ENCODE data around the gene AKAP10. TPM values are rescaled to one million over a fixed set of nuclear protein-coding genes. Genes with fewer than 3 reads are reported as not detected.
"Not testable (repeated sequence)": the region's sequence is repeated elsewhere in the genome, so short reads cannot be mapped to it uniquely, and the experiment has no call there.

AKAP10 gene
- total RNA-seq, 2 donors from 2014 or later, result 27.5 to 30.3 TPM

DNA sequence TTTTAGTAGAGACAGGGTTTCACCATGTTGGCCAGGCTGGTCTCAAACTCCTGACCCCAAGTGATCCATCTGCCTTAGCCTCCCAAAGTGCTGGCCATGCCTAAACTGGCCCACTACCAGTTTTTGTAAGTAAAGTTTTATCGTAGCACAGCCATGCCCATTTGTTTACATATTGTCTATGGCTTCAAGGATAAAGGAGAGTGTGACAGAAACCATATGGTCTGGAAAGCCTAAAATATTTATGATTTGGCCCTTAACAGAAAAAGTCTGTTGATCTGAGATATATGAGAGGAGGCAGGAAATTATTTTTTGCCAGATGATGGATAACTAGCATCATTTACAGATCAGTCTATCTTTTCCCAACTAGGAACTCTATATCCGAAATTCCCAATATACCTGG lies 4.5 kb downstream of the AKAP10 start:
- H3K9me3 ChIP-seq, result no peaks in the 10 kb centered on the region
- H3K4me3 ChIP-seq, result no peak overlapping the region
- intact Hi-C loops (cut with DNase I), result no loop called here
- H3K9ac ChIP-seq (ENCODE audit: low read depth in 2 of 2, low read length in 2 of 2), result no peak overlapping the region
- H3K36me3 ChIP-seq, result no peaks in the 10 kb centered on the region
- H3K27me3 ChIP-seq, result no peaks in the 10 kb centered on the region
- DNase-seq, result no peak
- TF ChIP-seq, protein P1, sequence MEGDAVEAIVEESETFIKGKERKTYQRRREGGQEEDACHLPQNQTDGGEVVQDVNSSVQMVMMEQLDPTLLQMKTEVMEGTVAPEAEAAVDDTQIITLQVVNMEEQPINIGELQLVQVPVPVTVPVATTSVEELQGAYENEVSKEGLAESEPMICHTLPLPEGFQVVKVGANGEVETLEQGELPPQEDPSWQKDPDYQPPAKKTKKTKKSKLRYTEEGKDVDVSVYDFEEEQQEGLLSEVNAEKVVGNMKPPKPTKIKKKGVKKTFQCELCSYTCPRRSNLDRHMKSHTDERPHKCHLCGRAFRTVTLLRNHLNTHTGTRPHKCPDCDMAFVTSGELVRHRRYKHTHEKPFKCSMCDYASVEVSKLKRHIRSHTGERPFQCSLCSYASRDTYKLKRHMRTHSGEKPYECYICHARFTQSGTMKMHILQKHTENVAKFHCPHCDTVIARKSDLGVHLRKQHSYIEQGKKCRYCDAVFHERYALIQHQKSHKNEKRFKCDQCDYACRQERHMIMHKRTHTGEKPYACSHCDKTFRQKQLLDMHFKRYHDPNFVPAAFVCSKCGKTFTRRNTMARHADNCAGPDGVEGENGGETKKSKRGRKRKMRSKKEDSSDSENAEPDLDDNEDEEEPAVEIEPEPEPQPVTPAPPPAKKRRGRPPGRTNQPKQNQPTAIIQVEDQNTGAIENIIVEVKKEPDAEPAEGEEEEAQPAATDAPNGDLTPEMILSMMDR (IDR thresholded peaks at IDR 0.05), result no peak
- peaks cover 4% of the 10 kb centered on the region for H3K4me1 ChIP-seq
- H3K27ac ChIP-seq, result no peak overlapping the region

- H3K4me1 ChIP-seq; H3K4me3 ChIP-seq; DNase-seq; H3K27me3 ChIP-seq; H3K36me3 ChIP-seq; H3K9me3 ChIP-seq; intact Hi-C loops (cut with DNase I); H3K27ac ChIP-seq; H3K9ac ChIP-seq (ENCODE audit: low read depth in 2 of 2, low read length in 2 of 2): not testable (repeated sequence)
These were observed 14.7 kb downstream of the AKAP10 start for GRCh38 chr17:19962954-19963353.

DNA sequence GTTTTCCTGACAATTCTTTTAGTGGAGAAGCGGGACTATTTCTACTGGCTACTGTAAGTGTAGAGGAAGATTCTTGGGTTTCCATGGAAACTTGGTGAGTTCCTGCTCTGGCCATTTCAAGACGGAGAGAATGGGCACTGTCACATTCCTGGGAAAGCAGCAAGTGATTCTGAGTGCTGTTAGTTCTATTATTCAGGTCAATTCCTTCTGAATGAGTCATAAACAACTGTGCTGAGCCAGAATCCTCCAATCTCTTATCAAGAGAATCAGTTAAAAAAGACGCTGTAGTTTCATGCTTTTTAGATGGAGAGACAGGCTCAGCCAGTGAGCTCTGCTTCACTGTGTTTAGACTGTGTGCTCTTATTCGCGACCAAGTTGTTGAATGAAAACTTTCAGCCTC lies 19.6 kb downstream of the AKAP10 start:
- Histone ChIP-seq H3K27me3 (no peaks in the 10 kb centered on the region), H3K27ac (no peak overlapping the region), H3K4me3 (no peak overlapping the region), H3K9ac (ENCODE audit: low read depth in 2 of 2, low read length in 2 of 2) (no peak overlapping the region), H3K36me3 (peaks cover 5% of the 10 kb centered on the region), H3K9me3 (no peaks in the 10 kb centered on the region), H3K4me1 (no peaks in the 10 kb centered on the region)
- DNase-seq, result no peak
- TF ChIP-seq, protein P1 (IDR thresholded peaks at IDR 0.05), result no peak
- intact Hi-C loops (cut with DNase I), result no loop called here

- TF ChIP-seq, protein P1 (IDR thresholded peaks at IDR 0.05), result no peak
- DNase-seq, result no peak
- H3K9me3 ChIP-seq, result no peaks in the 10 kb centered on the region
- no peak overlapping the region for H3K4me3 ChIP-seq
- no peaks in the 10 kb centered on the region for H3K4me1 ChIP-seq
- intact Hi-C loops (cut with DNase I), result no loop called here
- H3K27ac ChIP-seq, result no peak overlapping the region
- H3K36me3 ChIP-seq, result peaks cover 3% of the 10 kb centered on the region
- no peaks in the 10 kb centered on the region for H3K27me3 ChIP-seq
- H3K9ac ChIP-seq (ENCODE audit: low read depth in 2 of 2, low read length in 2 of 2), result no peak overlapping the region
These were observed 22.5 kb downstream of the AKAP10 start for GRCh38 chr17:19955099-19955498.

DNA sequence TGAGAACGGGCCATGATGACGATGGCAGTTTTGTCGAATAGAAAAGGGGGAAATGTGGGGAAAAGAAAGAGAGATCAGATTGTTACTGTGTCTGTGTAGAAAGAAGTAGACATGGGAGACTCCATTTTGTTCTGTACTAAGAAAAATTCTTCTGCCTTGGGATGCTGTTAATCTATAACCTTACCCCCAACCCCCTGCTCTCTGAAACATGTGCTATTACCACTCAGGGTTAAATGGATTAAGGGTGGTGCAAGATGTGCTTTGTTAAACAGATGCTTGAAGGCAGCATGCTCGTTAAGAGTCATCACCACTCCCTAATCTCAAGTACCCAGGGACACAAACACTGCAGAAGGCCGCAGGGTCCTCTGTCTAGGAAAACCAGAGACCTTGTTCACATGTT lies 26.2 kb downstream of the AKAP10 start:
- H3K36me3 ChIP-seq; H3K9me3 ChIP-seq; intact Hi-C loops (cut with DNase I); H3K9ac ChIP-seq (ENCODE audit: low read depth in 2 of 2, low read length in 2 of 2); H3K4me1 ChIP-seq; DNase-seq; H3K27ac ChIP-seq; H3K27me3 ChIP-seq; H3K4me3 ChIP-seq: not testable (repeated sequence)

- H3K27ac ChIP-seq; H3K9ac ChIP-seq (ENCODE audit: low read depth in 2 of 2, low read length in 2 of 2); H3K4me1 ChIP-seq; H3K36me3 ChIP-seq; H3K27me3 ChIP-seq; intact Hi-C loops (cut with DNase I); H3K9me3 ChIP-seq; DNase-seq; H3K4me3 ChIP-seq: not testable (repeated sequence)
These were observed 26.9 kb downstream of the AKAP10 start for GRCh38 chr17:19950624-19951195.

DNA sequence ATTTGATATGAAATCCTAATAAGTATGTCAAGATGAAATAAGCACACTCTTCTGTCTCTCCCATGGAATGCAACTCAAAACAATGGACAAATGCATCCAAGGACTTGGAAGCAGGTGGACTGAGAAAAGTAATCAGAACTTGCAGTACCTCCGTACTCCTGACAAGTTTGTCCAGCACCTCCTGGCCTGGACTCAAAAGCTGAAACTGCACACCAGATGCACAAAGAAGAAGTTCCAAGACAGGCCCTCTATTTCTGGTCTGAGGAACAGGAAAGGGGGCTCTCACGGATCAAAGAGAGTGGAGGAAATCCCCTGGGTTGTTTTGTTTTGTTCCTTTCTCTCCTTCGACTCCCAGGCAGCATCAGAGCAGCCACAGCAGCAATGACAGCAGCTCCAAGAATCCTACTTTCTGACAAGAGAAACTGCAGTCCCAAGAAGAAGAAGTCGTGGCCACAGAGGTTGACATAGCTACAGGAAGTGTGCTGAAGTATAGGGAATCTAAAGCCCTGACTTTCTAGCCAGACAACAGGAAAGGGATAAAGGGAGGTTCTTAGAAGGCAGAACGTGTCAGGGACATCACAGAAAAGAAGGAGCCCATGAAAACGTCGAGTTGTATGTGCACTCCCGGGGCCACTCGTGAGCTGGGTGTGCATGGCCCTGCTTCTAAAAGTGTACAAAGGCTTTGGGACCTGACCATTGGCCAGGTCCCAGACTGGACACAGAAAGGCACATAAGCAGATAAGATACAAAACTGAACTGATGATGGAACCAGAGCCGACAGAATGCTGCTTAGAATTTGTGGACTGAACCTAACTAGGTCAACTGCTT lies 29.3 kb downstream of the AKAP10 start:
- Histone ChIP-seq H3K9me3 (no peaks in the 10 kb centered on the region), H3K27me3 (no peaks in the 10 kb centered on the region), H3K27ac (no peak overlapping the region), H3K4me3 (no peak overlapping the region), H3K9ac (ENCODE audit: low read depth in 2 of 2, low read length in 2 of 2) (no peak overlapping the region), H3K4me1 (no peaks in the 10 kb centered on the region), H3K36me3 (peaks cover 9% of the 10 kb centered on the region)
- TF ChIP-seq, protein P1 (IDR thresholded peaks at IDR 0.05), result no peak
- intact Hi-C loops (cut with DNase I), result no loop called here
- no peak for DNase-seq
